ENCODE results near the gene PRR18. TPM values are rescaled to one million over a fixed set of nuclear protein-coding genes. Genes with fewer than 3 reads are reported as not detected.

Gene PRR18
- total RNA-seq, 1 experiment from 2014 or later, result not detected

DNA sequence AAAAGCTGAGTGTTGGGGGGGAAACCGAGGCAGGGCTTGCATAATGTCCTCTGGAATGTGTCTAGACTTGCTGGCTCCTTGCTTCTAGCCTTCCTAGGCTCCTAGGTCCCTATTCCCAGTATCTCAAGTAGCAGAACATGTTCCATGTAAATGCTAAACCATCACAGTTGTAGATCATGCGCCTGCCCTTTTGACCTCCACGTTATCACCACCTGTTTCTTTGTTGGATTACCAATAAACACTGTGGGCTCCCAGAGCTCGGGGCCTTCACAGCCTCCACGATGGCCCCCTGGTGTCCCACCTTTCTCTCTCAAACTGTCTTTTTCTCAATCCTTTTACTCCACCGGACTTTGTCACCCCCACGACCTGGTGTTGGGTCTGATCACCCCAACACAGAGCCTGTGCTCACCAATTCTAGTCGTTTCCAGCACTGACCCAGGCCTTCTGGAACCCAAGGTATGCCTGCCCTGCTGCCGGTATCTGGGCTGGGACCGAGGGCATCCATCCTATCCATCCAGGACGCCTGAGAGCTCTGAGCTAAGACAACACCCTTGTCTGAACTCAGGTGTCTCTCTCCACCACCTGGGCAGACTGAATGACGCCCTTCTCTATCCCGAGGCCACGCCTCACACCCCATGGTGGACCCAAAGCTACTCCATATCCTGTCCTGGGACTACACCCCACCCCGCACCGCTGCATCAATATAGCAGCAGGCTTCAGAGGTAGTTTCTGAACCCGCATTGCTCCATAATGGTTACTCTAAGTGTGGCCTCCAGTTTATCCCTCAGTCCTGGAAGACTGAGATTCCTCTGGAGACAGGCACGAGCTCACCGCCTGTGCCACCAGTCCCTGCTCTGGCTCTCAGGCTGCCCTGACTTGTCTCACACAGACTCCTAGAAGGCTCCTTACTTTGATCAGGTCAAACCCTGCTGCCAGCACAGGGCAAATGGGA lies 9.3 kb upstream of the PRR18 start:
- no peaks in the 10 kb centered on the region for H3K27me3 ChIP-seq (ENCODE audit: low read length)
- ATAC-seq (no peak), DNase-seq (no peak)
- POLR2A ChIA-PET (ENCODE audit: unreplicated experiment), result no interaction called here
- no peak overlapping the region for H3K9ac ChIP-seq (ENCODE audit: low read length)
- no peak overlapping the region for H3K27ac ChIP-seq (ENCODE audit: low read length)
- no peaks in the 10 kb centered on the region for H4K20me1 ChIP-seq (ENCODE audit: low read length)
- no peak overlapping the region for H3K4me2 ChIP-seq (ENCODE audit: low read length)
- intact Hi-C loops (cut with micrococcal nuclease), result no loop called here
- peaks cover 3% of the 10 kb centered on the region; the same call in 1 of the 2 replicates for H3K36me3 ChIP-seq (ENCODE audit: low read depth, low read length)
- no peak overlapping the region for H3K4me3 ChIP-seq (ENCODE audit: low read length)
- TF ChIP-seq CTCF (conservative IDR thresholded peaks at IDR 0.05; ENCODE audit: low read depth, low read length) (no peak), EZH2phosphoT487 (IDR thresholded peaks at IDR 0.05; ENCODE audit: borderline replicate concordance, low read length) (no peak), EZH2 (IDR thresholded peaks at IDR 0.05; ENCODE audit: low read length, unreplicated experiment) (no peak)
- no peak overlapping the region for H2AFZ ChIP-seq (ENCODE audit: low read length)
- H3F3A ChIP-seq (ENCODE audit: low read length, unreplicated experiment), result no peaks in the 10 kb centered on the region
- H3K79me2 ChIP-seq (ENCODE audit: low read length), result no peaks in the 10 kb centered on the region
- no peaks in the 10 kb centered on the region for H3K9me2 ChIP-seq (replicated peaks; ENCODE audit: low read length)
- no TSS peak for BruUV-seq (replicated peaks)
- H3K9me3 ChIP-seq (ENCODE audit: low read length), result no peaks in the 10 kb centered on the region
- no peaks in the 10 kb centered on the region for H3K4me1 ChIP-seq (ENCODE audit: insufficient read depth, low read length)
- CTCF ChIA-PET, result interaction anchor here (0.6 kb wide), 1 partner anchor 18 kb away, joined by 5 read pairs; no protein-coding TSS in a partner anchor

DNA sequence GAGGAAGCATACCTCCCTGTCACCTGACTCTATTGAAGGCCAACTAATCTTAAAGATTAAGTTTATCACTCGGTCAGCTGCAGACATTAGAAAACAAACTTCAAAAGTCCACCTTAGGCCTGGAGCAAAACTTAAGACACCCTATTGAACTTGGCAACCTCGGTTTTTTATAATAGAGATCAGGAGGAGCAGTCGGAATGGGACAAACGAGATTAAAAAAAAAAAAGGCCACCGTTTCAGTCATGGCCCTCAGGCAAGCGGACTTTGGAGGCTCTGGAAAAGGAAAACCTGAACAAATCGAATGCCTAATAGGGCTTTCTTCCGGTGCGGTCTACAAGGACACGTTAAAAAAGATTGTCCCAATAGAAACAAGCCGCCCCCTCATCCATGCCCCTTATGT lies 7.2 kb upstream of the PRR18 start:
- H3K79me2 ChIP-seq (ENCODE audit: low read length), result no peaks in the 10 kb centered on the region
- H3K9me2 ChIP-seq (replicated peaks; ENCODE audit: low read length), result no peaks in the 10 kb centered on the region
- no peak for DNase-seq
- BruUV-seq (replicated peaks), result no TSS peak
- no peak overlapping the region for H3K4me2 ChIP-seq (ENCODE audit: low read length)
- ATAC-seq, result no peak
- H2AFZ ChIP-seq (ENCODE audit: low read length), result no peak overlapping the region
- POLR2A ChIA-PET (ENCODE audit: unreplicated experiment), result no interaction called here
- H3K9ac ChIP-seq (ENCODE audit: low read length), result no peak overlapping the region
- intact Hi-C loops (cut with micrococcal nuclease), result no loop called here
- no peaks in the 10 kb centered on the region for H3K4me1 ChIP-seq (ENCODE audit: insufficient read depth, low read length)
- H3F3A ChIP-seq (ENCODE audit: low read length, unreplicated experiment), result no peaks in the 10 kb centered on the region
- H3K9me3 ChIP-seq (ENCODE audit: low read length), result no peaks in the 10 kb centered on the region
- no peak overlapping the region for H3K4me3 ChIP-seq (ENCODE audit: low read length)
- H3K27me3 ChIP-seq (ENCODE audit: low read length), result no peaks in the 10 kb centered on the region
- H3K27ac ChIP-seq (ENCODE audit: low read length), result no peak overlapping the region
- peaks cover 3% of the 10 kb centered on the region; the same call in 1 of the 2 replicates for H3K36me3 ChIP-seq (ENCODE audit: low read depth, low read length)
- CTCF ChIA-PET, result no interaction called here
- TF ChIP-seq EZH2 (IDR thresholded peaks at IDR 0.05; ENCODE audit: low read length, unreplicated experiment) (no peak), CTCF (conservative IDR thresholded peaks at IDR 0.05; ENCODE audit: low read depth, low read length) (no peak), EZH2phosphoT487 (IDR thresholded peaks at IDR 0.05; ENCODE audit: borderline replicate concordance, low read length) (no peak)
- H4K20me1 ChIP-seq (ENCODE audit: low read length), result no peaks in the 10 kb centered on the region

DNA sequence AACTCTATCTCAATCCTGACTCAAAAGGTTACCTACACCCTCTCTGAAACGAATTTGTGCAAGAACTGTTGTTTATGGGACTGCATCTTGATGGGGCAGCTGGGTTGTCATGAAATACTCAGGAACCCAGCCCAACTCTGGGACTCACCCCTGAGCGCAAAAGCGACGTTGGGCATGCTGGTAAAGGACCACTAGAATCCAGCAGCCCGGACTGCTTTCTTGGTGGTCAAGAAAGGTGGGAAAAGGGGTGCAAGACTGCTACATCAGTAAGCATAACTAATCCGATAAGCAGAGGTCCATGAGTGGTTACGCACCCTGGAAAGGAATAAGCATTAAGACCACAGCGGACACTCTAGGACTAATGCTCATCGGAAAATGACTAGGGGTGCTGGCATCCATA lies 6.3 kb upstream of the PRR18 start:
- Histone ChIP-seq H3K9me3 (ENCODE audit: low read length) (no peaks in the 10 kb centered on the region), H3K27ac (ENCODE audit: low read length) (no peak overlapping the region), H3K27me3 (ENCODE audit: low read length) (no peaks in the 10 kb centered on the region), H3F3A (ENCODE audit: low read length, unreplicated experiment) (no peaks in the 10 kb centered on the region), H3K9ac (ENCODE audit: low read length) (no peak overlapping the region), H3K4me2 (ENCODE audit: low read length) (no peak overlapping the region), H3K36me3 (ENCODE audit: low read depth, low read length) (no peaks in the 10 kb centered on the region), H3K4me3 (ENCODE audit: low read length) (no peak overlapping the region), H2AFZ (ENCODE audit: low read length) (no peak overlapping the region), H3K4me1 (ENCODE audit: insufficient read depth, low read length) (no peaks in the 10 kb centered on the region), H3K79me2 (ENCODE audit: low read length) (no peaks in the 10 kb centered on the region), H4K20me1 (ENCODE audit: low read length) (no peaks in the 10 kb centered on the region), H3K9me2 (replicated peaks; ENCODE audit: low read length) (no peaks in the 10 kb centered on the region)
- ChIA-PET POLR2A (ENCODE audit: unreplicated experiment) (no interaction called here), CTCF (no interaction called here)
- intact Hi-C loops (cut with micrococcal nuclease), result no loop called here
- TF ChIP-seq EZH2 (IDR thresholded peaks at IDR 0.05; ENCODE audit: low read length, unreplicated experiment), result no peak
- no peak for TF ChIP-seq EZH2phosphoT487 (IDR thresholded peaks at IDR 0.05; ENCODE audit: borderline replicate concordance, low read length)
- no peak for TF ChIP-seq CTCF (conservative IDR thresholded peaks at IDR 0.05; ENCODE audit: low read depth, low read length)
- ATAC-seq (no peak), DNase-seq (no peak)
- BruUV-seq (replicated peaks), result no TSS peak

Measured in PC-3 (cell line).